PC-3 (cell line): ENCODE data around the gene MTA1. TPM values are rescaled to one million over a fixed set of nuclear protein-coding genes. Genes with fewer than 3 reads are reported as not detected.

Experiments
- ATAC-seq: fragments of 200-7000 bp; cut with Tn5 transposase; 2 replicates; pipeline ENCODE4 v1.9.1; 2020; ENCODE audit warnings: mild to moderate bottlenecking, moderate library complexity
- BruUV-seq: library from RNA; stranded (reverse); fragments of 400-500 nt; replicated peaks from 2 replicates; lab custom pipeline; 2021; lab: Mats Ljungman, UMichigan
- CTCF ChIA-PET: fragments of 300-600 bp; sonication (Branson Sonifier 250); formaldehyde crosslinking; loops from one replicate; lab custom pipeline; 2022; ENCODE audit warnings: antibody characterized with exemption; lab: Charles Lee
- POLR2A ChIA-PET: fragments of 300-600 bp; sonication (Branson Sonifier 250); formaldehyde crosslinking; loops from one replicate; lab custom pipeline; 2022; ENCODE audit warnings: antibody characterized with exemption; ENCODE audit not compliant: unreplicated experiment; lab: Charles Lee
- DNase-seq: peaks from one replicate; pipeline ENCODE4 v3.0.0-alpha.2; 2015
- H2AFZ ChIP-seq: fragments of 300-600 bp; sonication (generic); 2 replicates; pipeline ENCODE4 v1.6.0; 2016; ENCODE audit warnings: antibody characterized with exemption, low read length
- H3F3A ChIP-seq: fragments of 300-600 bp; sonication (generic); one replicate; pipeline ENCODE4 v1.6.0; 2017; ENCODE audit warnings: antibody characterized with exemption, low read length, control low read depth, mild to moderate bottlenecking; ENCODE audit not compliant: unreplicated experiment
- H3K27ac ChIP-seq: fragments of 300-600 bp; sonication (generic); 2 replicates; pipeline ENCODE4 v1.5.1; 2016; ENCODE audit warnings: mild to moderate bottlenecking, low read length
- H3K27me3 ChIP-seq: fragments of 300-600 bp; sonication (generic); 2 replicates; pipeline ENCODE4 v1.6.1; 2016; ENCODE audit warnings: low read length, mixed read lengths
- H3K36me3 ChIP-seq: fragments of 300-600 bp; sonication (generic); 2 replicates; pipeline ENCODE4 v1.6.1; 2016; ENCODE audit warnings: low read depth, mixed run types, low read length, mixed read lengths
- H3K4me1 ChIP-seq: fragments of 300-600 bp; sonication (generic); 2 replicates; pipeline ENCODE4 v1.5.1; 2016; ENCODE audit warnings: low read length; ENCODE audit not compliant: insufficient read depth
- H3K4me2 ChIP-seq: fragments of 300-600 bp; sonication (generic); 2 replicates; pipeline ENCODE4 v1.6.0; 2016; ENCODE audit warnings: low read length
- H3K4me3 ChIP-seq: fragments of 300-600 bp; sonication (generic); 2 replicates; pipeline ENCODE4 v1.5.1; 2016; ENCODE audit warnings: mild to moderate bottlenecking, low read length, mixed read lengths
- H3K79me2 ChIP-seq: fragments of 300-600 bp; sonication (generic); 2 replicates; pipeline ENCODE4 v1.6.1; 2017; ENCODE audit warnings: low read length, mixed read lengths
- H3K9ac ChIP-seq: fragments of 300-600 bp; sonication (generic); 2 replicates; pipeline ENCODE4 v1.6.0; 2016; ENCODE audit warnings: mild to moderate bottlenecking, low read length
- H3K9me2 ChIP-seq: fragments of 300-600 bp; sonication (generic); replicated peaks from 2 replicates; pipeline ENCODE4 v1.6.1; 2016; ENCODE audit warnings: mixed run types, low read length, mixed read lengths
- H3K9me3 ChIP-seq: fragments of 300-600 bp; sonication (generic); 2 replicates; pipeline ENCODE4 v1.6.1; 2016; ENCODE audit warnings: low read length, mixed read lengths
- H4K20me1 ChIP-seq: fragments of 300-600 bp; sonication (generic); 2 replicates; pipeline ENCODE4 v1.6.1; 2016; ENCODE audit warnings: low read length, mixed read lengths
- CTCF ChIP-seq: fragments of 300-600 bp; sonication (generic); conservative IDR thresholded peaks from 2 replicates; pipeline ENCODE4 v1.5.1; 2017; ENCODE audit warnings: antibody characterized with exemption, low read depth, mild to moderate bottlenecking, low read length
- EZH2 ChIP-seq: fragments of 300-600 bp; sonication (generic); IDR thresholded peaks from one replicate; pipeline ENCODE4 v1.6.1; 2017; ENCODE audit warnings: antibody characterized with exemption, mild to moderate bottlenecking, low read length; ENCODE audit not compliant: unreplicated experiment
- EZH2phosphoT487 ChIP-seq: fragments of 300-600 bp; sonication (generic); IDR thresholded peaks from 2 replicates; pipeline ENCODE4 v1.6.1; 2018; ENCODE audit warnings: mild to moderate bottlenecking, antibody characterized with exemption, low read length, borderline replicate concordance
- intact Hi-C: fragments of 100-400 bp; cut with micrococcal nuclease; formaldehyde crosslinking; loops from 2 replicates; pipeline ENCODE4 v1.9.0; 2023
- total RNA-seq: library from RNA; depleted of rRNA; stranded (reverse); fragments of >200 nt; gene quantifications from 2 replicates; pipeline ENCODE4 v1.2.3, GENCODE V29; 2014

Gene MTA1
- total RNA-seq, 1 experiment from 2014 or later: 82.3 TPM

- CTCF ChIA-PET: interaction anchor here (0.6 to 2.7 kb wide), 7 partner anchors 8 to 118 kb away, joined by 3 to 24 read pairs (median 5); no protein-coding TSS in a partner anchor
- Histone ChIP-seq H4K20me1 (peaks cover 11% of the 10 kb centered on the region), H3K36me3 (no peaks in the 10 kb centered on the region), H3K27me3 (no peaks in the 10 kb centered on the region), H3K4me1 (peaks cover 24% of the 10 kb centered on the region), H3K9me3 (no peaks in the 10 kb centered on the region), H3K9me2 (no peaks in the 10 kb centered on the region), H3F3A (no peaks in the 10 kb centered on the region), H3K4me3 (peak overlapping the region; percentile 86), H2AFZ (no peak overlapping the region), H3K4me2 (peak overlapping the region; percentile 99), H3K9ac (peak overlapping the region; percentile 87), H3K79me2 (peaks cover 13% of the 10 kb centered on the region), H3K27ac (peak overlapping the region; percentile 72)
- intact Hi-C loops: no loop called here
- POLR2A ChIA-PET: interaction anchor here (0.5 to 1.7 kb wide), 2 partner anchors 8 to 15 kb away, joined by 3 to 18 read pairs; no protein-coding TSS in a partner anchor
- TF ChIP-seq CTCF: no peak
- TF ChIP-seq EZH2: no peak
- TF ChIP-seq EZH2phosphoT487: no peak
- BruUV-seq: TSS peak; percentile 51
- ATAC-seq (no peak), DNase-seq (no peak)
Observed at GRCh38 chr14:105488781-105489541, 69.3 kb downstream of the MTA1 start.

DNA sequence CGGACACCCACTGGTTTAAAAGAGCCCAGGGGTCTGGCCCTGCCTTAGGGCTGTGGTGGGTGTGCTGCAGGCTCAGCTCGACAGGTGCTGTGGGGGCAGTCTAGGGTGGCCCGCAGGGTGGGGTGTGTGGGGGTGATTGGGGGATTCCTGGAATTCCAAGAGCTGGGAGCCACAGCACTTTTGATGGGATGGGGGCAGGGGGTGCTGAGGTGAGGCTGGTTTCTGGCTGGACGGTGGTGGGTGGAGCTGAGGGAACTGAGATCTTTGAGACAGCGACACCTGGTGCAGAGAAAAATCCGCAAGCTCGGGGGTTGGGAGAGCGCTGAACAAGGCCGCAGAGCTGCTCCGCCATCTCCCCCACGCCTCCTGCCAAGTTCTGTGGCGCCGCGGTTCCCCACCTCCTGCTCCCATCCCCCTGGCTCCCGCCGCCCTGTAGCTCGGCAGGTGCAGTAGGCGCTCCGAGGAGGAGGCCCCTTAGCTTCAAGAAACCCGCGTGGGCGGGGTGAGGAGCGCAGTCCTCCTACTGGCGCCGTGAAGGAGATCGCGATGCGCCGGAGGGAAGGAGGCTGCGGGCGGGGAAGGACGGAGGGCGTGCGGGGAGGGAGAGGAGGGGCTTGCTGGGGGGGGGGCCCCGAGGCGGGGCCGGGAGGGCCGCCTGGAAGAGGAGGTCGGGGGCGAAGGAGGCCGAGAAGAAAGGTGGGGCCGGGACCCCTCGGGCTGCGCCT, 70.1 kb downstream of the MTA1 start:
- H3K9ac ChIP-seq: peak overlapping the region; percentile 87
- H3K4me2 ChIP-seq: peak overlapping the region; percentile 99
- CTCF ChIA-PET: interaction anchor here (0.7 to 2.7 kb wide), 7 partner anchors 9 to 119 kb away, joined by 3 to 24 read pairs (median 5); no protein-coding TSS in a partner anchor
- H3K4me1 ChIP-seq: peaks cover 19% of the 10 kb centered on the region
- no TSS peak for BruUV-seq
- no peaks in the 10 kb centered on the region for H3K36me3 ChIP-seq
- H3K9me3 ChIP-seq: no peaks in the 10 kb centered on the region
- no peaks in the 10 kb centered on the region for H3K27me3 ChIP-seq
- intact Hi-C loops: loop anchor here (1.0 to 2.0 kb wide), 4 partner anchors 7 to 118 kb away; no protein-coding TSS in a partner anchor
- no peaks in the 10 kb centered on the region for H3F3A ChIP-seq
- peak overlapping the region; percentile 86 for H2AFZ ChIP-seq
- POLR2A ChIA-PET: interaction anchor here (0.5 to 1.7 kb wide), 2 partner anchors 9 to 16 kb away, joined by 3 to 18 read pairs; no protein-coding TSS in a partner anchor
- peak; percentile 83 for DNase-seq
- ATAC-seq: peak; percentile 23
- H3K79me2 ChIP-seq: peaks cover 13% of the 10 kb centered on the region
- H3K9me2 ChIP-seq: no peaks in the 10 kb centered on the region
- H3K4me3 ChIP-seq: peak overlapping the region; percentile 86
- H4K20me1 ChIP-seq: peaks cover 11% of the 10 kb centered on the region
- no peak for TF ChIP-seq EZH2
- peak; percentile 71 for TF ChIP-seq CTCF
- H3K27ac ChIP-seq: peak overlapping the region; percentile 72
